GM10266 (cell line): ENCODE measurements around the gene RNASE8.

Experiments used
- DNase-seq: peaks from one replicate; pipeline ENCODE4 v3.0.0; 2012; ENCODE audit errors: extremely low spot score
- TF ChIP-seq, protein P1 (sequence below): IDR thresholded peaks from 2 replicates; pipeline ENCODE4 v1.5.1; 2012; ENCODE audit warnings: mild to moderate bottlenecking, low read depth; ENCODE audit not compliant: control insufficient read depth, insufficient read depth; ENCODE audit errors: missing control alignments

RNASE8 gene

DNA sequence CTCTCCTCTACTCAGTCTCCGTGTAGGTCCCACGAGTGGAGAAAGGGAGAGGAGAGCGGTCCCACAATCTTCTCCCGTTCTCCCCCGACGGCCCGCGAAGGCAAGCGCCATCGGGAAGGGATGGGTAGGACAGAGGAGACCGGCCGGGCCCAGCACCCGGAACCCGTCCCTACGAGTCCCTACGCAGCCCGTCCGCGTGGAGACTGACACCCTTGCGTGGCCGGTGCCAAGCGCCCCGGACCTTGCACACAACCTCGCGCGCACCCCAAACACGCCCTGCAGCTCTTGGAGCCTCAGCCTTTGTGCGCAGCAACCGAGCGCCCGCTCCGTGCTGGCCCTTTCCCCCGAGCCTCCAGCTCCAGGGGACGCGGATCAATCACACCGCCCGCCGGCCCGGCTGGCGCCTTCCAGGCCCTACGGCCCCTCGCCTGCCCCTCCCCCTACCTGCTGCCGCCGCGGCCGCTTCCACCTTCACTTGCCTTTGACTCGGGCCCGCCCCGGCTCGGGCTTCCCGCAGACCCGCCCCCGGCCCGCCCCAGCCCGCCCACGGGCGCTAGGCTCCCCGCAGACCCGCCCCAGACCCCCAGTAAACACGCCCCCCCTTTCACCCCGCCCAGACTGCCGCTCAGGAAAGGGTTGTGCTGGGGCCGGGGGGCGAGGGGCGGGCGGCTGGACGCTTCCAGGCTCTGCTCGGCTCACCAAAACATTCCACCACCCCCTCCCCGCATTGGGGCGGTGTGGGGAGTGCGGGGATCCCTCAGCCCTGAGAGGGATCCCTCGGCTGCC lies 32.8 kb upstream of the RNASE8 start, which contains the start of gene NDRG2:
TSS of gene NDRG2 (minus strand) at position 477 of the 786 bp plus-strand sequence. CDS start 1,746 bp downstream, outside the sequence.
- DNase-seq = peak; percentile 75
- TF ChIP-seq, protein P1, sequence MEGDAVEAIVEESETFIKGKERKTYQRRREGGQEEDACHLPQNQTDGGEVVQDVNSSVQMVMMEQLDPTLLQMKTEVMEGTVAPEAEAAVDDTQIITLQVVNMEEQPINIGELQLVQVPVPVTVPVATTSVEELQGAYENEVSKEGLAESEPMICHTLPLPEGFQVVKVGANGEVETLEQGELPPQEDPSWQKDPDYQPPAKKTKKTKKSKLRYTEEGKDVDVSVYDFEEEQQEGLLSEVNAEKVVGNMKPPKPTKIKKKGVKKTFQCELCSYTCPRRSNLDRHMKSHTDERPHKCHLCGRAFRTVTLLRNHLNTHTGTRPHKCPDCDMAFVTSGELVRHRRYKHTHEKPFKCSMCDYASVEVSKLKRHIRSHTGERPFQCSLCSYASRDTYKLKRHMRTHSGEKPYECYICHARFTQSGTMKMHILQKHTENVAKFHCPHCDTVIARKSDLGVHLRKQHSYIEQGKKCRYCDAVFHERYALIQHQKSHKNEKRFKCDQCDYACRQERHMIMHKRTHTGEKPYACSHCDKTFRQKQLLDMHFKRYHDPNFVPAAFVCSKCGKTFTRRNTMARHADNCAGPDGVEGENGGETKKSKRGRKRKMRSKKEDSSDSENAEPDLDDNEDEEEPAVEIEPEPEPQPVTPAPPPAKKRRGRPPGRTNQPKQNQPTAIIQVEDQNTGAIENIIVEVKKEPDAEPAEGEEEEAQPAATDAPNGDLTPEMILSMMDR = no peak

DNA sequence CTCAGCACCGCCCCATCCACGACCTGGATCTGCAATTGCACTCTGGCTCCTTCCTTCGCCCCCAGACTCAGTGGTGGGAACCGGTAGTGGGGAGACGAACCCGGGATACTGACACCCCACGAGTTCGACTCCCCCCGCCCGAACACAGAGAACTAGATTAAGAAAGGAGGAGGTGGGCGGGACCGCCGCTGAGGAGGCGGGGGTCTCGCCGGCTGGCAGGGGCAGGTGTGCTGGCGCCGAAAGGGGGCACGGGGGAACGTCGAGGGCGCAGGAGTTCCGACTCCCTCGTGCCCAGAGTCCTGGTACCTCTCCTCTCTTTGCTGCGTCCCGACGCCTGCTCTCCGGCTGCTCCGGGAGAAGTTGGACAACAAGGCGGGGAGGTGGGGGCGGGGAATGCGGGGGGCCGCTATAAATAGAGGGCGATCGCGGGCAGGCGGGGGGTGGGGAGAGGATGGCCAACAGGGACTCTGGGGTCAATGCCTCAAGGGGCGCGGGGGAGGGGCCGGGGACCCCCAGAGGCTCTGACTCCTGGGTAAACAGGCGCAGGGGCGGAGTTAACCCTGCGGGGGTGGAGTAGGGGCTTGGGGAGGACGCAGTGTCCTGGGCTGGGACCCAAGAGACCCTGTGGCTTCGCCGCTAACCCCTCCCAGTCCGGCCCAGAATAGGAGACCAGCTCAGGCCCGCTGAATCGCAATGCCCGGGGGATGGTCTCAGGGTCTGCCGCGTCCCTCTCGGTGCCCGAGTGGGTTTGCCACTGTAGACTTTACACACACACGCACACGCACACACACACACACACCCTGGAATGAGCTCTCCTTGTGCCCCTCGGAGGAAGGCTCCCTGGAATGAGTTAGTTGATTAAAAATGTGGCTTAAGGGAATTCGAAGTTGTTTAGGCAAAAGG lies 32.0 kb upstream of the RNASE8 start:
- TF ChIP-seq, protein P1 = no peak
- DNase-seq = no peak

DNA sequence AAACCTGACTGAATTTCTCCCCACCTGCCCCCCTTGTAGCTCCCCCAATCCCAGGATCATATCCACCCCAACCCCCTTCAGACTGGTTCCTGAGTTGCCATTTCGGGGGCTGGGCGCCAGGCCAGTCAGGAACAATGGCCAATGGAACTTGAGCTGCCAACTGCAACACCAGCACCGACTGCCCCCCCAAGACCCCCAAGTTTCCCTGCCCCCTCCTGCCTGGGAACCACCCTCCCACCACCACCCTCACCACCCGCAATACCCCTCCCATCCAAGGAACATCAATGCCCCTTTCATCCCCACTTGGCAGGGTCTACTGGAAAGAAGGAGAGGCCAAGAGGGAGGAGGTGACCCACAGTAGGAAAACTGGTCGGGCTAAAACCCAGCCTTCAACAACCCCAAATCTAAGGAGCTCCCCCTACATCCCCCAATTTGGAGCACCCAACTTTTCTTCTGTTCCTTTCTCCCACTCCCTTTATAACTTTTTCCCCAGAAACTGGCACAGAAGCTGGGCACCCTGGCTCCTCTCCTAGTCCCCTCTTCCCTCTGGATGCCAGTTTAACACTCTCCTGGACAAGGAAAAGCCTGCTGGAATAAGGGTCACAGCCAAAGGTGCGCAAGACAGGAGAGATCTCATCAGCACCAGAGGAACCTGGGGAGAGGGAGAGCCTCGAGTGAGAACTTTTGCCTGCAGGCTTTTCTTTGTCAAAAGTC lies 31.2 kb upstream of the RNASE8 start:
- TF ChIP-seq, protein P1 = no peak
- no peak for DNase-seq

DNA sequence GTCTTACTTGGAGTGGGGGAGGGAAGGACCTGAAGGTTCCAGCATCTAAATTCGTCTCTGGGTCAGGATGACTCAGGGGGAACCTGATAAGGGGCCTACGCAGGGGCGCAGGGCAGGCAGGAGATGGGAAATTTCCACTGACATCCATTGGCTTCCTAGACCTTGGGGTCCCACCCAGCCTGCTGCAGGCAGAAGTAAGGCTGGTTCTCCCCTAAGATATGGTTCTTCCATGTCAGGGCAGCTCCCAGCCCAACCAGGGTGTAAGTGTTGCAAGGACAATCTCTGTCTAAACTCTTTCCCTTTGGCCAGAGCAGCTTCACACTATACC lies 30.7 kb upstream of the RNASE8 start:
- no peak for DNase-seq
- TF ChIP-seq, protein P1 = no peak

DNA sequence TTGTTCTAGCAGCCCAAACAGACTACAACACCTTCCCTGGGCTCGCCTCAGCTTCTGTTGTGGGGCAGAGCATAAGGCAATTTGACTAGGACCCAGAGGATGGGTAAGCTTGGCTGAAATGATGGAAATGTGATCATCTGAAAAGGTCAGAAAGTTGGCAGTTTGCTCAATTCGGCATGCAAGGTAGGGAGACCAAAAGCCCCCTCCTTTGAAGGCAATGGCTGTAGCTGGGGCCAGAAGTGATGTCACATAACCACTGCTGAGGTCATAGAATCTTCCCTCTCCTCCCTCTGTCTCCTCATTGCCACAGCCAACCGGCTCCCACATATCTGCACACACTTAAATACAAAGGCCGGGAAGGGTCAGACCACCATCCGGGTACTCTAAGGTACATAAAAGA lies 27.7 kb upstream of the RNASE8 start, which contains the start of gene TPPP2:
TSS of gene TPPP2 (plus strand) at position 301 of the 400 bp plus-strand sequence. CDS start 365 bp downstream, outside the sequence.
- DNase-seq = no peak

DNA sequence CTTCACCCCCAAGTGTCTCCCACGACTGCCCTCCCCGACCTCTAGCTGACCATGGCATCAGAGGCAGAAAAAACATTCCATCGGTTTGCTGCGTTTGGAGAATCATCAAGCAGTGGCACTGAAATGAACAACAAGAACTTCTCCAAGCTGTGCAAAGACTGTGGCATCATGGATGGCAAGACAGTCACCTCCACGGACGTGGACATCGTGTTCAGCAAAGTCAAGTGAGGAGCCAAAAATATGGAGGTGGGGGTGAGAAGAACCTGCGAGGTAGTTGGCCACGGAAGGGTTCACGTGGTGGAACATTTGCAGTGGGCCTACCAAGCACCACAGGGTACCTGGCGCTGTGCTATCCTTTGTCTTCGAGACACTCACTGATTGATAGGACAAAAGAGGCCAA lies 27.1 kb upstream of the RNASE8 start:
- no peak for DNase-seq
- TF ChIP-seq, protein P1 = no peak

More for the DNA sequence above, 27.7 kb upstream of the RNASE8 start, which contains the start of gene TPPP2:
- TF ChIP-seq, protein P1 = no peak
